ENCODE results near the gene EMP3. TPM values are rescaled to one million over a fixed set of nuclear protein-coding genes. Genes with fewer than 3 reads are reported as not detected.

The EMP3 gene
- total and polyA plus RNA-seq, 2 of the 13 experiments (the other 11 are each of a cell fraction or from before 2014, with no cell fraction given) = 2.2 to 7.8 TPM

GRCh38 chr19:48367855-48368254, 42.5 kb downstream of the EMP3 start:
- H3K4me3 ChIP-seq (replicated peaks in 1 of 3; ENCODE audit: insufficient read depth in 1 of 3, low read depth in 2 of 3, low read length in 3 of 3) = no peak overlapping the region
- no peak overlapping the region for H3K9ac ChIP-seq (ENCODE audit: insufficient read depth, low read depth, low read length)
- no peaks in the 10 kb centered on the region for H3K9me3 ChIP-seq (ENCODE audit: low read length)
- DNase-seq (ENCODE audit: low spot score) (no peak), FAIRE-seq (no peak), ATAC-seq (no peak)
- 30% methylated on average over 4 of the region's 5 CpGs for WGBS (ENCODE audit: low lambda C conversion rate)
- POLR2A ChIA-PET = interaction anchor here (0.8 kb wide), 1 partner anchor 23 kb away, joined by 3 read pairs; no protein-coding TSS in a partner anchor
- in situ Hi-C loops (cut with HindIII; ENCODE audit: extremely low pct_ligation_motif_present, low pct_unique_long_range_greater_than_20kb) (no loop called here), intact Hi-C loops (cut with micrococcal nuclease; ENCODE audit: unreplicated experiment) (no loop called here)
- peak overlapping the region; percentile 54 for H2AFZ ChIP-seq (ENCODE audit: low read length)
- no peak overlapping the region for H3K4me2 ChIP-seq (ENCODE audit: low read depth, low read length)
- TF ChIP-seq BHLHE40 (IDR thresholded peaks at IDR 0.05; ENCODE audit: low read length) = peak; percentile 70
- no peak for TF ChIP-seq BRF2 (CRISPR knock-in tag; IDR thresholded peaks at IDR 0.05)
- no peaks in the 10 kb centered on the region for H3K36me3 ChIP-seq (replicated peaks in 1 of 2; ENCODE audit: control insufficient read depth in 1 of 2, insufficient read depth in 2 of 2, low read length in 2 of 2)
- no peaks in the 10 kb centered on the region for H3K27me3 ChIP-seq (ENCODE audit: control insufficient read depth in 1 of 2, insufficient read depth in 2 of 2, low read length in 2 of 2)
- CTCF ChIA-PET (ENCODE audit: low intra/inter-chr PET ratio, low total read pairs) = no interaction called here
- BruUV-seq (replicated peaks) = no TSS peak
- no peak overlapping the region for H3K27ac ChIP-seq (ENCODE audit: extremely low read length, insufficient read depth, low read length)
- H4K20me1 ChIP-seq (ENCODE audit: insufficient read depth, low read length) = no peaks in the 10 kb centered on the region
- H3K79me2 ChIP-seq (ENCODE audit: insufficient read depth, low read length) = no peaks in the 10 kb centered on the region
- H3K4me1 ChIP-seq (ENCODE audit: insufficient read depth, low read length) = peaks cover 55% of the 10 kb centered on the region

GRCh38 chr19:48368936-48369335, 43.6 kb downstream of the EMP3 start:
- no TSS peak for BruUV-seq (replicated peaks)
- Histone ChIP-seq H3K27ac (ENCODE audit: extremely low read length, insufficient read depth, low read length) (no peak overlapping the region), H3K4me3 (replicated peaks in 1 of 3; ENCODE audit: insufficient read depth in 1 of 3, low read depth in 2 of 3, low read length in 3 of 3) (no peak overlapping the region), H3K9me3 (ENCODE audit: low read length) (no peaks in the 10 kb centered on the region), H4K20me1 (ENCODE audit: insufficient read depth, low read length) (no peaks in the 10 kb centered on the region), H3K9ac (ENCODE audit: insufficient read depth, low read depth, low read length) (no peak overlapping the region), H2AFZ (ENCODE audit: low read length) (no peak overlapping the region), H3K36me3 (replicated peaks in 1 of 2; ENCODE audit: control insufficient read depth in 1 of 2, insufficient read depth in 2 of 2, low read length in 2 of 2) (no peaks in the 10 kb centered on the region), H3K27me3 (ENCODE audit: control insufficient read depth in 1 of 2, insufficient read depth in 2 of 2, low read length in 2 of 2) (no peaks in the 10 kb centered on the region), H3K4me1 (ENCODE audit: insufficient read depth, low read length) (peaks cover 61% of the 10 kb centered on the region), H3K79me2 (ENCODE audit: insufficient read depth, low read length) (no peaks in the 10 kb centered on the region), H3K4me2 (ENCODE audit: low read depth, low read length) (no peak overlapping the region)
- 38% methylated on average over 12 of the region's 14 CpGs for WGBS (ENCODE audit: low lambda C conversion rate)
- DNase-seq (ENCODE audit: low spot score) (no peak), ATAC-seq (no peak), FAIRE-seq (no peak)
- intact Hi-C loops (cut with micrococcal nuclease; ENCODE audit: unreplicated experiment) (no loop called here), in situ Hi-C loops (cut with HindIII; ENCODE audit: extremely low pct_ligation_motif_present, low pct_unique_long_range_greater_than_20kb) (no loop called here)
- ChIA-PET CTCF (ENCODE audit: low intra/inter-chr PET ratio, low total read pairs) (no interaction called here), POLR2A (no interaction called here)
- no peak for TF ChIP-seq PAF1 (CRISPR knock-in tag; IDR thresholded peaks at IDR 0.05)
- TF ChIP-seq MAFG (CRISPR knock-in tag; IDR thresholded peaks at IDR 0.05) = no peak
- TF ChIP-seq ZNF577 (CRISPR knock-in tag; IDR thresholded peaks at IDR 0.05; ENCODE audit: borderline replicate concordance, low read depth) = no peak
- TF ChIP-seq ZKSCAN1 (IDR thresholded peaks at IDR 0.05; ENCODE audit: low read length) = no peak
- TF ChIP-seq THAP11 (CRISPR knock-in tag; IDR thresholded peaks at IDR 0.05) = no peak
- no peak for TF ChIP-seq ZNF737 (CRISPR knock-in tag; IDR thresholded peaks at IDR 0.05; ENCODE audit: borderline replicate concordance)
- TF ChIP-seq ZNF83 (CRISPR knock-in tag; IDR thresholded peaks at IDR 0.05; ENCODE audit: borderline replicate concordance) = no peak
- no peak for TF ChIP-seq ZNF343 (CRISPR knock-in tag; IDR thresholded peaks at IDR 0.05)
- no peak for TF ChIP-seq ZSCAN21 (CRISPR knock-in tag; IDR thresholded peaks at IDR 0.05; ENCODE audit: borderline replicate concordance)
- no peak for TF ChIP-seq ZBTB8A (CRISPR knock-in tag; IDR thresholded peaks at IDR 0.05; ENCODE audit: borderline replicate concordance, low read depth)
- no peak for TF ChIP-seq PHB2 (IDR thresholded peaks at IDR 0.05; ENCODE audit: partially characterized antibody)
- TF ChIP-seq HOXA3 (CRISPR knock-in tag; IDR thresholded peaks at IDR 0.05) = no peak
- no peak for TF ChIP-seq RFX1 (IDR thresholded peaks at IDR 0.05)
- no peak for TF ChIP-seq CENPT (CRISPR knock-in tag; IDR thresholded peaks at IDR 0.05; ENCODE audit: low read depth)
